SK-N-MC (cell line): ENCODE data around the gene PRKG1.

Experiments used
- EZH2 ChIP-seq: fragments of 200-600 bp; sonication (generic); IDR thresholded peaks from one replicate; pipeline ENCODE4 v1.6.1; 2017; ENCODE audit warnings: antibody characterized with exemption
- FOXP2 ChIP-seq: optimal IDR thresholded peaks from 2 replicates; pipeline ENCODE3; 2011; ENCODE audit warnings: mild to moderate bottlenecking, moderate library complexity; ENCODE audit not compliant: insufficient read depth; ENCODE audit errors: extremely low read length, control extremely low read depth
- POLR2AphosphoS5 ChIP-seq: IDR thresholded peaks from 2 replicates; pipeline ENCODE4 v1.6.1; 2012; ENCODE audit warnings: mild to moderate bottlenecking, low read depth, low read length, borderline replicate concordance

GRCh38 chr10:52194716-52195115 lies 1120.4 kb downstream of the PRKG1 start:
- TF ChIP-seq EZH2: no peak
- no peak for TF ChIP-seq POLR2AphosphoS5
- no peak for TF ChIP-seq FOXP2
